MCF 10A (cell line): ENCODE results near the gene GEMIN4. TPM values are rescaled to one million over a fixed set of nuclear protein-coding genes. Genes with fewer than 3 reads are reported as not detected.

Experiments used
- BruUV-seq: library from RNA; stranded (reverse); fragments of 400-500 nt; replicated peaks from 2 replicates; lab custom pipeline; 2021; lab: Mats Ljungman, UMichigan
- CTCF ChIA-PET: fragments of 300-600 bp; sonication (Branson Sonifier 250); formaldehyde crosslinking; extraction: SDS; loops from one replicate; lab custom pipeline; 2021; ENCODE audit warnings: antibody characterized with exemption, inconsistent platforms; lab: Yijun Ruan, JAX
- POLR2A ChIA-PET: fragments of 300-600, 350-650 bp; sonication (Branson Sonifier 250); formaldehyde crosslinking; extraction: SDS; loops from one replicate; lab custom pipeline; 2020; ENCODE audit warnings: antibody characterized with exemption, inconsistent platforms; lab: Yijun Ruan, JAX
- DNase-seq: peaks from one replicate; pipeline ENCODE4 v3.0.0-alpha.2; 2018; ENCODE audit not compliant: unreplicated experiment
- H3K27ac Mint-ChIP-seq: one replicate; pipeline ENCODE4 v1.8.0; 2022; ENCODE audit warnings: mild to moderate bottlenecking, low read depth, mixed read lengths; ENCODE audit not compliant: unreplicated experiment
- H3K27me3 Mint-ChIP-seq: one replicate; pipeline ENCODE4 v1.8.0; 2022; ENCODE audit warnings: mixed read lengths; ENCODE audit not compliant: insufficient read depth, unreplicated experiment
- H3K36me3 Mint-ChIP-seq: one replicate; pipeline ENCODE4 v1.8.0; 2022; ENCODE audit warnings: mild to moderate bottlenecking, moderate library complexity, mixed read lengths; ENCODE audit not compliant: insufficient read depth, unreplicated experiment
- H3K4me1 Mint-ChIP-seq: one replicate; pipeline ENCODE4 v1.8.0; 2022; ENCODE audit warnings: mixed read lengths; ENCODE audit not compliant: insufficient read depth, unreplicated experiment
- H3K4me3 Mint-ChIP-seq: one replicate; pipeline ENCODE4 v1.8.0; 2022; ENCODE audit warnings: mild to moderate bottlenecking, moderate library complexity, mixed read lengths; ENCODE audit not compliant: unreplicated experiment
- H3K9me3 Mint-ChIP-seq: one replicate; pipeline ENCODE4 v1.8.0; 2022; ENCODE audit warnings: mixed read lengths; ENCODE audit not compliant: unreplicated experiment
- CTCF ChIP-seq: fragments of 200-600 bp; IDR thresholded peaks from one replicate; pipeline ENCODE4 v1.8.0; 2022; ENCODE audit warnings: antibody characterized with exemption, mild to moderate bottlenecking; ENCODE audit not compliant: unreplicated experiment
- intact Hi-C: fragments of 100-400 bp; cut with micrococcal nuclease; formaldehyde crosslinking; loops from 2 replicates; pipeline ENCODE4 v1.14.1; 2022
- total RNA-seq: library from RNA; stranded (reverse); gene quantifications from 2 replicates; pipeline ENCODE4 v1.2.3, GENCODE V29; 2022

Gene GEMIN4
- total RNA-seq, 1 experiment from 2014 or later = 24.1 TPM

DNA sequence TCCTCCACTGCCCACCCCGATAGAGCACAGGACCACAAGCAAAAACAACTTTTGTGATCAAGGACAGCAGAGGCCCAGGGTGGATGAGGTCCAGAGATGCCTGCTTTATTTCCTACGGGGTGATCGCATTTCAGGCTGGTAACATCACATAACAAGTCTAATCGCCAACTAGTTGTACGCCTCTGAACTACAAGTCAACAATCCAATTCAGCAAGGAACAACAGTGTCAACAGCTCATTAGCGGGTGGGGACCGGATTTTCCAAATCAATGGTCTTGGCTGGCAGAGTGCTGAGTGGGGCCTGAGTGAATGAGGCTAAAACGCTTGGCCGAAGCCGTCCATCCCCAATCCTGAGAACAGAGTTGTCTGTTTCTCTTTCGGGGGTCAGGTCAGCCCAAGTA, 47.2 kb upstream of the GEMIN4 start:
- H3K4me1 Mint-ChIP-seq = peaks cover 6% of the 10 kb centered on the region
- H3K9me3 Mint-ChIP-seq = no peaks in the 10 kb centered on the region
- CTCF ChIA-PET = interaction anchor here (1.1 to 1.6 kb wide), 2 partner anchors 11 to 174 kb away, joined by 3 to 4 read pairs; no protein-coding TSS in a partner anchor
- BruUV-seq = no TSS peak
- POLR2A ChIA-PET = no interaction called here
- H3K36me3 Mint-ChIP-seq = peaks cover 31% of the 10 kb centered on the region
- no peak overlapping the region for H3K27ac Mint-ChIP-seq
- no peak for TF ChIP-seq CTCF
- H3K27me3 Mint-ChIP-seq = no peaks in the 10 kb centered on the region
- intact Hi-C loops = no loop called here
- no peak for DNase-seq
- H3K4me3 Mint-ChIP-seq = no peak overlapping the region

GRCh38 chr17:798246-798645, 46.2 kb upstream of the GEMIN4 start:
- no peak for DNase-seq
- no peak overlapping the region for H3K27ac Mint-ChIP-seq
- peaks cover 6% of the 10 kb centered on the region for H3K4me1 Mint-ChIP-seq
- H3K9me3 Mint-ChIP-seq = no peaks in the 10 kb centered on the region
- no peak for TF ChIP-seq CTCF
- ChIA-PET CTCF (interaction anchor here (1.6 to 5.3 kb wide), 2 partner anchors 175 to 183 kb away, joined by 4 to 53 read pairs; partner anchors contain the start of gene NXN), POLR2A (interaction anchor here (0.7 to 4.4 kb wide), 3 partner anchors 16 to 182 kb away, joined by 3 to 17 read pairs (median 3); partner anchors contain the start of gene NXN)
- intact Hi-C loops = no loop called here
- H3K4me3 Mint-ChIP-seq = no peak overlapping the region
- H3K36me3 Mint-ChIP-seq = peaks cover 30% of the 10 kb centered on the region
- BruUV-seq = no TSS peak
- no peaks in the 10 kb centered on the region for H3K27me3 Mint-ChIP-seq

- ChIA-PET POLR2A (interaction anchor here (1.1 to 4.4 kb wide), 2 partner anchors 15 to 183 kb away, joined by 3 to 17 read pairs; partner anchors contain the start of gene NXN), CTCF (interaction anchor here (0.5 to 5.3 kb wide), 2 partner anchors 25 to 184 kb away, joined by 3 to 53 read pairs; partner anchors contain the start of gene NXN)
- H3K27ac Mint-ChIP-seq = no peak overlapping the region
- no peaks in the 10 kb centered on the region for H3K27me3 Mint-ChIP-seq
- intact Hi-C loops = no loop called here
- H3K36me3 Mint-ChIP-seq = peaks cover 26% of the 10 kb centered on the region
- H3K9me3 Mint-ChIP-seq = no peaks in the 10 kb centered on the region
- DNase-seq = no peak
- TF ChIP-seq CTCF = no peak
- peaks cover 6% of the 10 kb centered on the region for H3K4me1 Mint-ChIP-seq
- BruUV-seq = no TSS peak
- H3K4me3 Mint-ChIP-seq = no peak overlapping the region
Measured at GRCh38 chr17:797236-797840, 45.3 kb upstream of the GEMIN4 start.

DNA sequence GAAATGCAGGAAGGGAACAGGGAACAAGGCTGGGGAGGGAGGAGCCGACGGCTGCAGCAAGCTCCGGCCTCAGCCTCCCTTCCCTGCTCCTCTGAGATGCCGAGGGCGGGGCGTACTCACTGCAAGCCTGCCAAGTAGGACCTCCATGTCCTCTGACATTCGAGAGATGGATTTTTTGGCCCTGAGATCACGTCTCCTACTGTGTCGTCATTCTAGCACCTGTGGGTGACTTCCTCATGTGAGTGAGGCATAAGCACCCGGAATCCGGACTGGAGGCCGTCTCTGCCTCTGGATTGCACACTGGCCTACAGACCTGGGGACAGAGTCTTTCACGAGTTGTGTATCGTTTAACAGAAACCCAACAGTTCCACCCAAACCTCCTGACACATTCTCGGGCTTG, 44.5 kb upstream of the GEMIN4 start:
- no peak overlapping the region for H3K27ac Mint-ChIP-seq
- intact Hi-C loops = no loop called here
- POLR2A ChIA-PET = interaction anchor here (4.4 kb wide), 1 partner anchor 184 kb away, joined by 17 read pairs; the partner anchor contains the start of gene NXN

More for the DNA sequence above, 44.5 kb upstream of the GEMIN4 start:
- H3K9me3 Mint-ChIP-seq = no peaks in the 10 kb centered on the region
- no peak for TF ChIP-seq CTCF
- DNase-seq = no peak
- H3K4me3 Mint-ChIP-seq = no peak overlapping the region
- peaks cover 6% of the 10 kb centered on the region for H3K4me1 Mint-ChIP-seq
- no TSS peak for BruUV-seq
- peaks cover 31% of the 10 kb centered on the region for H3K36me3 Mint-ChIP-seq
- H3K27me3 Mint-ChIP-seq = no peaks in the 10 kb centered on the region
- CTCF ChIA-PET = interaction anchor here (0.5 to 5.3 kb wide), 4 partner anchors 26 to 202 kb away, joined by 3 to 53 read pairs (median 7); partner anchors contain the start of genes NXN and TIMM22
